Right renal cortex interstitium (tissue), 3 donors: ENCODE measurements around the gene CTNND1. TPM values are rescaled to one million over a fixed set of nuclear protein-coding genes. Genes with fewer than 3 reads are reported as not detected.
A peak's percentile ranks its signal among the peaks of the same experiment; 100 is the strongest.
"Not testable (repeated sequence)": the region's sequence is repeated elsewhere in the genome, so short reads cannot be mapped to it uniquely, and the experiment has no call there.

ENCODE experiments used
- DNase-seq, 3 donors: peaks; one replicate each; pipeline ENCODE4 v3.0.0-alpha.2; 2013; ENCODE audit warnings: low read depth in 3 of 3, low spot score in 2 of 3
- polyA plus RNA-seq, 3 donors: library from polyadenylated mRNA; unstranded; fragments of 120-200 nt; gene quantifications; one replicate each; pipeline ENCODE4 v1.2.1, GENCODE V29; 2013; ENCODE audit not compliant: insufficient read length in 3 of 3

CTNND1 gene
- 100 to 1,000 TPM; 204 to 221 (median 210) TPM for polyA plus RNA-seq

- DNase-seq: peak; percentile 95 to 97 (median 95)
These were observed at the start of gene CTNND1 for GRCh38 chr11:57761301-57762234. Gene CTNND1 (plus strand): TSS chr11:57761802. CDS start chr11:57791479, 29,677 bp downstream.

GRCh38 chr11:57712256-57713150 lies 49.1 kb upstream of the CTNND1 start, which contains the start of gene TMX2:
Gene TMX2 (plus strand): TSS chr11:57712593. CDS start chr11:57712619, 26 bp downstream.
- peak; percentile 97 to 99 (median 98) for DNase-seq

GRCh38 chr11:57713835-57714234 lies 47.8 kb upstream of the CTNND1 start:
- no peak for DNase-seq

GRCh38 chr11:57716726-57717125 lies 44.9 kb upstream of the CTNND1 start:
- not testable (repeated sequence) for DNase-seq

GRCh38 chr11:57727185-57727584 lies 34.4 kb upstream of the CTNND1 start:
- DNase-seq: no peak

- no peak for DNase-seq
These were observed 32.8 kb upstream of the CTNND1 start for GRCh38 chr11:57728829-57729228.

- DNase-seq: no peak
These were observed 32.1 kb upstream of the CTNND1 start for GRCh38 chr11:57729479-57729878.

- DNase-seq: no peak
These were observed 28.9 kb upstream of the CTNND1 start for GRCh38 chr11:57732661-57733060.

- DNase-seq: no peak
These were observed 25.8 kb upstream of the CTNND1 start for GRCh38 chr11:57735619-57736298.

- peak; percentile 91 to 94 (median 92) for DNase-seq
These were observed 20.2 kb upstream of the CTNND1 start, which contains the start of gene SELENOH for GRCh38 chr11:57741132-57742086. Gene SELENOH (plus strand): TSS chr11:57741491. CDS start chr11:57741596, 105 bp downstream.

- no peak for DNase-seq
These were observed 19.5 kb upstream of the CTNND1 start for GRCh38 chr11:57742087-57742452.

- DNase-seq: no peak
These were observed 17.2 kb upstream of the CTNND1 start for GRCh38 chr11:57744357-57744756.

GRCh38 chr11:57745206-57745605 lies 16.4 kb upstream of the CTNND1 start:
- no peak for DNase-seq

- DNase-seq: no peak
These were observed 14.7 kb upstream of the CTNND1 start for GRCh38 chr11:57746920-57747319.

- no peak for DNase-seq
These were observed 10.4 kb upstream of the CTNND1 start for GRCh38 chr11:57751176-57751575.

GRCh38 chr11:57751676-57752253 lies 9.8 kb upstream of the CTNND1 start, which contains the start of gene BTBD18:
Gene BTBD18 (minus strand): TSS chr11:57751819. CDS start chr11:57751188, 631 bp downstream.
- DNase-seq: no peak

GRCh38 chr11:57752954-57753353 lies 8.6 kb upstream of the CTNND1 start:
- DNase-seq: no peak

- no peak for DNase-seq
These were observed 3.4 kb upstream of the CTNND1 start for GRCh38 chr11:57758174-57758573.
